ENCODE data around the gene UGT3A2. TPM values are rescaled to one million over a fixed set of nuclear protein-coding genes. Genes with fewer than 3 reads are reported as not detected.

The UGT3A2 gene
- polyA plus RNA-seq, 3 donors, result not detected

DNA sequence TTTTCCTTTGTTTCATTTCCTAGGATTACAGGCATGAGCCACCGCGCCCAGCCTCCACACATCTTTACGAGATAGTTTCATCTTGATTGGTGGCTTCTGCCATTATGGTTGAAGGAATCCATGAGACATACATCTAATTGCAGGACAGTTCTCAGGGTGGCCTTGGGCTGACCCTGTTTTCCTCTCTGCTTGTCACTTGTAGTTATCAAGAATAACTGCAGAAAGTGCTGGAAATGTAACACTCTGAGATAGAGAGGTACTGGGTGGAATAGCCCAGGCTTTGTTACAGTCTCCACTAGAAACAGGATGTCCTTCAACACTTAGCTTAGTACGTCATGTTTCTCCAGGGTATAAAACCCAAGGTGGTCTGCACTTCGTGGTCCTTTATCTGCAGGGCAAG is 10.7 kb downstream of the UGT3A2 start:
- no peak for DNase-seq
- H4K20me1 ChIP-seq (ENCODE audit: insufficient read depth, low read length), result no peaks in the 10 kb centered on the region
- no peak overlapping the region for H3K4me3 Mint-ChIP-seq
- TF ChIP-seq CTCF (IDR thresholded peaks at IDR 0.05), result no peak
- no peaks in the 10 kb centered on the region for H3K27me3 ChIP-seq (ENCODE audit: control insufficient read depth in 2 of 2, insufficient read depth in 2 of 2, low read length in 2 of 2)
- H3K4me1 ChIP-seq (ENCODE audit: control insufficient read depth in 1 of 2, insufficient read depth in 2 of 2, low read length in 2 of 2), result no peaks in the 10 kb centered on the region
- H3K4me1 Mint-ChIP-seq, result peaks cover 7% of the 10 kb centered on the region
- H2AFZ ChIP-seq (ENCODE audit: insufficient read depth, low read depth, low read length, poor library complexity, severe bottlenecking), result no peak overlapping the region
- H3K27me3 Mint-ChIP-seq (ENCODE audit: low read depth in 3 of 3), result peaks cover 0 to 3% (median 1%) of the 10 kb centered on the region in 3 donors
- H3K27ac ChIP-seq (ENCODE audit: low read depth in 1 of 2, low read length in 2 of 2), result no peak overlapping the region
- H3K79me2 ChIP-seq (ENCODE audit: insufficient read depth, low read length), result no peaks in the 10 kb centered on the region
- no peaks in the 10 kb centered on the region for H3K9me3 Mint-ChIP-seq
- no peaks in the 10 kb centered on the region for H3K36me3 Mint-ChIP-seq
- no peak overlapping the region for H3K4me3 ChIP-seq (replicated peaks in 1 of 3; ENCODE audit: low read depth in 2 of 3, low read length in 3 of 3)
- no peak overlapping the region for H3K9ac ChIP-seq (ENCODE audit: insufficient read depth, low read length, poor library complexity, severe bottlenecking)
- 64% methylated on average over 2 of the region's 5 CpGs for WGBS (ENCODE audit: insufficient coverage)
- intact Hi-C loops (cut with micrococcal nuclease), result no loop called here
- no peak overlapping the region for H3K27ac Mint-ChIP-seq
- H3K36me3 ChIP-seq (replicated peaks in 1 of 2; ENCODE audit: control insufficient read depth in 1 of 2, insufficient read depth in 2 of 2, low read length in 2 of 2), result no peaks in the 10 kb centered on the region
- H3K9me3 ChIP-seq (replicated peaks in 1 of 2; ENCODE audit: control insufficient read depth in 1 of 2, insufficient read depth in 1 of 2, low read length in 2 of 2), result no peaks in the 10 kb centered on the region
- H3K4me2 ChIP-seq (replicated peaks; ENCODE audit: extremely low read depth, low read length, poor library complexity, severe bottlenecking), result no peak overlapping the region

GRCh38 chr5:36054647-36055046 is 12.0 kb downstream of the UGT3A2 start:
- H3K4me3 ChIP-seq (replicated peaks in 1 of 3; ENCODE audit: low read depth in 2 of 3, low read length in 3 of 3), result no peak overlapping the region
- no peak overlapping the region for H3K9ac ChIP-seq (ENCODE audit: insufficient read depth, low read length, poor library complexity, severe bottlenecking)
- peaks cover 0 to 3% (median 1%) of the 10 kb centered on the region in 3 donors for H3K27me3 Mint-ChIP-seq (ENCODE audit: low read depth in 3 of 3)
- no peak overlapping the region for H3K4me2 ChIP-seq (replicated peaks; ENCODE audit: extremely low read depth, low read length, poor library complexity, severe bottlenecking)
- 40% methylated on average over 1 of the region's 3 CpGs for WGBS (ENCODE audit: insufficient coverage)
- TF ChIP-seq CTCF (IDR thresholded peaks at IDR 0.05), result no peak
- no peaks in the 10 kb centered on the region for H3K36me3 Mint-ChIP-seq
- no peaks in the 10 kb centered on the region for H3K36me3 ChIP-seq (replicated peaks in 1 of 2; ENCODE audit: control insufficient read depth in 1 of 2, insufficient read depth in 2 of 2, low read length in 2 of 2)
- H3K27me3 ChIP-seq (ENCODE audit: control insufficient read depth in 2 of 2, insufficient read depth in 2 of 2, low read length in 2 of 2), result no peaks in the 10 kb centered on the region
- H3K27ac ChIP-seq (ENCODE audit: low read depth in 1 of 2, low read length in 2 of 2), result no peak overlapping the region
- H3K79me2 ChIP-seq (ENCODE audit: insufficient read depth, low read length), result no peaks in the 10 kb centered on the region
- H3K9me3 ChIP-seq (replicated peaks in 1 of 2; ENCODE audit: control insufficient read depth in 1 of 2, insufficient read depth in 1 of 2, low read length in 2 of 2), result no peaks in the 10 kb centered on the region
- H4K20me1 ChIP-seq (ENCODE audit: insufficient read depth, low read length), result no peaks in the 10 kb centered on the region
- H3K27ac Mint-ChIP-seq, result no peak overlapping the region
- no peaks in the 10 kb centered on the region for H3K9me3 Mint-ChIP-seq
- peaks cover 7% of the 10 kb centered on the region for H3K4me1 Mint-ChIP-seq
- DNase-seq, result no peak
- no peaks in the 10 kb centered on the region for H3K4me1 ChIP-seq (ENCODE audit: control insufficient read depth in 1 of 2, insufficient read depth in 2 of 2, low read length in 2 of 2)
- H2AFZ ChIP-seq (ENCODE audit: insufficient read depth, low read depth, low read length, poor library complexity, severe bottlenecking), result no peak overlapping the region
- H3K4me3 Mint-ChIP-seq, result no peak overlapping the region
- intact Hi-C loops (cut with micrococcal nuclease), result no loop called here
